GM12874 (cell line): ENCODE measurements around the gene TLN1.

Experiments
- TF ChIP-seq, protein P1 (sequence below): IDR thresholded peaks from 2 replicates; pipeline ENCODE4 v1.5.1; 2011; ENCODE audit warnings: low read depth, mild to moderate bottlenecking, control low read depth, low read length, moderate library complexity; ENCODE audit not compliant: insufficient read depth

Gene TLN1

DNA sequence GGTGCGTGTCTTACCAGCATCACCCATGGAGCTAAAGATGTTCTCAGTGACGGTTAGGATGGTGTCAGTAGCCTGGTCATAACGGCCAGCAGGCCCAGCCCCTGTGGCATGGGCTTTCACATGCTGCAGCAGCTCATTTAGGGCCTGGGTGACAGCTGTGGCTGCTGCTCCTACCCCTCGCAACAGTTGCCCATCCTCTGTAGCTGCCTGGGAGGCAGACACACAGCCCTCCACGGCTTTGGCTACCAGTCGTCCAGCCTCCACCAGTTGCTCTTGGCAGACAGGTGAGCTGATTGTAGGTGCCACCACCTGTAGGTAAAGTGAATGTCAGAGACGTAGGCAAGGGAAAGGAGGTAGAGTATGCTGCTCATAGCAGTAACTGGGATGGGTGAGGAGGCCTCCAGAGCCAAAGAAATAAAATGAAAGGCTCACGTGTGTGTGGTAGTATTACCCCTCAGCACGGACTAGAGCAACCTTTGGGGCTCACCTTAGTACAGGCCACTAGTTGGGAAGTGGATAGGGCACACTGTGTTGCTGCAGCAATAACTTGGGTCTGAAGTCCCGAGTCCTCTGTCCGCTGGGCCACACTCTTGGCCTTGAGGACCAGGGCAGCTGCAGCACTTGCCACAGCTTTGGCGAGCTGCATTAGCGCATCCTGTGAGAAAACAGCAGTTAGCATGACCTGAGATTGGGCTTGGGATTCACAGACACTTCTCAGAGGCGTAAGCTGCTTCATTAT, 14.7 kb downstream of the TLN1 start:
- TF ChIP-seq, protein P1, sequence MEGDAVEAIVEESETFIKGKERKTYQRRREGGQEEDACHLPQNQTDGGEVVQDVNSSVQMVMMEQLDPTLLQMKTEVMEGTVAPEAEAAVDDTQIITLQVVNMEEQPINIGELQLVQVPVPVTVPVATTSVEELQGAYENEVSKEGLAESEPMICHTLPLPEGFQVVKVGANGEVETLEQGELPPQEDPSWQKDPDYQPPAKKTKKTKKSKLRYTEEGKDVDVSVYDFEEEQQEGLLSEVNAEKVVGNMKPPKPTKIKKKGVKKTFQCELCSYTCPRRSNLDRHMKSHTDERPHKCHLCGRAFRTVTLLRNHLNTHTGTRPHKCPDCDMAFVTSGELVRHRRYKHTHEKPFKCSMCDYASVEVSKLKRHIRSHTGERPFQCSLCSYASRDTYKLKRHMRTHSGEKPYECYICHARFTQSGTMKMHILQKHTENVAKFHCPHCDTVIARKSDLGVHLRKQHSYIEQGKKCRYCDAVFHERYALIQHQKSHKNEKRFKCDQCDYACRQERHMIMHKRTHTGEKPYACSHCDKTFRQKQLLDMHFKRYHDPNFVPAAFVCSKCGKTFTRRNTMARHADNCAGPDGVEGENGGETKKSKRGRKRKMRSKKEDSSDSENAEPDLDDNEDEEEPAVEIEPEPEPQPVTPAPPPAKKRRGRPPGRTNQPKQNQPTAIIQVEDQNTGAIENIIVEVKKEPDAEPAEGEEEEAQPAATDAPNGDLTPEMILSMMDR, result no peak

DNA sequence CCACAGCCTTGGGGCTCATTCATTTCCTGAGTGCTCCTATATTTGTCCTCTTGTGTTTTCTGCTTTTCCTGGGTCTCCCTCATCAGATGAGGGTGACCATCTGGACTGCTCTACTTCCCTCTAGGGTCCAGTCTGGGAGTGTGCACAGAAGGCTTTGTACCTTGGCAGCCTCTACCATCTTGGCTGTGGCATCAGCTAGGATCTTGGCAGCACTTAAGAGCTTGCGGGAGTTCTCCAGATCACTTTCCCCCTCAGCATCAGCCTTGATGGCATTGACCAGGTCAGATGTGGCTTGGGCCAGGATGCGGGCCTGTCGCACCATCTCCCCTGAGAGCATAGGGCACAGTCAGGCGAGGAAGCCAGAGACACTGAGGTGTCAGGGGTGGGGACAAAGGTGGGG, 15.8 kb downstream of the TLN1 start:
- TF ChIP-seq, protein P1, result no peak

DNA sequence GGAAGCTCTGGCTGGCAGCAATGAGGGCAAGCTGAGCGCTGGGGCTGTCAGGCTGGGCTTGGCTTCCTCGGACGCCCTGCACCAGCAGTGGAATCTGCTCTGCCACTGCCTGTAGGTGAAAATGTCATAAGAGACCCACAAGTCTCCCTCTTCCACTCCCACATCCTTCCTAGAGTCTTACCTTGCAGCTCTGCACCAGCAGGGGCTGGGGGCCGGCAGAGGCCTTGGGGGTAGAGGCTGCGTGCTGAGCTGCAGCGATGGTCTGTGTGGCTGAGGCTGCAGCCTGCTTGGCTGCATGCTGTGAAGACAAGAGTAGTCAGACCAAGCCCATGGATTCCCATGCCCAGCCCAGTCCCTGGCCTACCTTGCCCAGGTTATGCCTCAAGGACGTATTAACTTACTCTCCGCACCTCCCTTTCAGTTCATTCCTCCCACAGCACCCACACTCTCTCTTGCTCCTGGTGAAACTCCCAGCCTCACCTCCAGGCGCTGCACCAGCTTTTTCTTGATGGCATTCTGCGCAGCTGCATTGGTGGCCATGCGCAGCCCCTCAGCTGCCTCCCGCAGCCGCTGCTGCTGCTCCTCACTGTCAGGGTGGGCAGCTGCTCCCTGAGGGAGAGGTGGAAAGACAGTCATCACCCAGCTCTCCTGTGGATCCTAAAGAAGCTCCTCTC, 17.3 kb downstream of the TLN1 start:
- TF ChIP-seq, protein P1, result no peak

DNA sequence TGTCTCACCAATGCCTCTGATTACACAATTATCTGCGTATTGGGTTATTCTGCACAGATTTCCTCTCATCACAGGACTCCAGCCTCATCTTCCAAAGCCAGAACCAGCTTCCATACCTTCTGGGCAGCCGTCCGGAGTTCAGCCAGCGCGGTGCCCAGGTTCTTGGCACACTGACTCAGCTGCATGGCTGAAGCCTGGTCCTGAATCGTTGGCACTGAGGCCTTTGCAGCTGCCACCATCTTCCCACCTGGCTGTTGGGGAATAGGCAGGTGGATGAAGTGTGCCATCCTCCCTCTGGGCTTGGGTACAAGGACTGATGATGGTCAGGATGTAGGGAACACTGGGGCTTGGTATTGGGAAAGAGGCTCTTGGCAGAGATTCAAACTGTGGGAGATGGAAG, 17.9 kb downstream of the TLN1 start:
- TF ChIP-seq, protein P1, result no peak

DNA sequence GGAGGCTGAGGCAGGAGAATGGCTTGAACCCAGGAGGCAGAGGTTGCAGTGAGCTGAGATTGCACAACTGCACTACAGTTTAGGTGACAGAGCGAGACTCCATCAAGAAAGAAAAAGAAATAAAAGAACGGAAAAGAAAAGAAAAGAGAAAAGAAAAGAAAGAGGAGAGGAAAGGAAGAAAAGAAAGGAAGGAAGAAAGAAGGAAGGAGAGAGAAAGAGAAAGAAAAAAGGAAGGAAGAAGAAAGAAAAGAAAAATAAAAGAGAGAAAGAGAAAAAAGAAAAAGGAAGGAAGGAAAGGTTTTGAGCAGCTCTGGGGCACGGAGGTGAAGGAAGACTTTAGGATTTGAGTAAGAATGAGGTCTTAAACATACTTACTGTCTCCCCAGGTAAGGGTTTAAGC, 18.4 kb downstream of the TLN1 start:
- TF ChIP-seq, protein P1, result no peak

DNA sequence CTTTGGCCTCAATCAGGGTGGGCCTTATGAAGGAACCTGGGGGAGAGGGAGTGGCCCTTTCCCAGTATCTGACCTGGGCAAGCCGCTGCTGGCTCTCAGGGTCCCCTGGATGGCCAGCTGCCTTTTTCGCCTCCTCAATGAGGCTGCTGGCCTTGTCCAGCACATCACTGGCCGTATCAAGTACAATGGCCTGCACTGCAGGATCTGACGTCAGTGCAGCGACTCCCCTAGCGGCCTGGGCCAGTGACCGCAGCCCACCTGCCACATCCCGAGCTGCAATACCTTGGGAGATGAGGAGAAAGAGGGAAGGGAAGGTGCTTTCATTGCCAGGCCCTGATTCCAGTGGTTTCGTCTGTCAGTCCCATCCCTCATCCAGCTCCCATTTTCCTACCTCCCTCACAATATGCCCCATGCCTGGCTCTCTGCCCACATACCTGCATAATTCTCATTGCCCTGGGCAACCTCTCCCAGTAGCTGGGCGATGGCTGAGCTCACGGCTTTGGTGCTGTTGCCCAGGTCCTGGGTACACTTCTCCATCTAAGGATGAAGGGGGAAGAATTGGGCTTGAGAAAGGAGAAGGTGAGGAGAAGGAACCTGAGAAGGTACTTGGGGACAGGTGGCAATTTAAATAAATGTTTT, 19.1 kb downstream of the TLN1 start:
- TF ChIP-seq, protein P1, result no peak
